HL-60/S4 treated with phorbol 12-myristate 13-acetate at 8.2 ng/mL for 4 days and 3 days (cell line): ENCODE measurements around the gene RANBP3.

Experiments
- in situ Hi-C: fragments of 300-500 bp; cut with MboI; formaldehyde crosslinking; loops from 2 replicates; pipeline ENCODE4 v1.15.0; 2022; ENCODE audit warnings: low sequenced_read_pairs

The RANBP3 gene

DNA sequence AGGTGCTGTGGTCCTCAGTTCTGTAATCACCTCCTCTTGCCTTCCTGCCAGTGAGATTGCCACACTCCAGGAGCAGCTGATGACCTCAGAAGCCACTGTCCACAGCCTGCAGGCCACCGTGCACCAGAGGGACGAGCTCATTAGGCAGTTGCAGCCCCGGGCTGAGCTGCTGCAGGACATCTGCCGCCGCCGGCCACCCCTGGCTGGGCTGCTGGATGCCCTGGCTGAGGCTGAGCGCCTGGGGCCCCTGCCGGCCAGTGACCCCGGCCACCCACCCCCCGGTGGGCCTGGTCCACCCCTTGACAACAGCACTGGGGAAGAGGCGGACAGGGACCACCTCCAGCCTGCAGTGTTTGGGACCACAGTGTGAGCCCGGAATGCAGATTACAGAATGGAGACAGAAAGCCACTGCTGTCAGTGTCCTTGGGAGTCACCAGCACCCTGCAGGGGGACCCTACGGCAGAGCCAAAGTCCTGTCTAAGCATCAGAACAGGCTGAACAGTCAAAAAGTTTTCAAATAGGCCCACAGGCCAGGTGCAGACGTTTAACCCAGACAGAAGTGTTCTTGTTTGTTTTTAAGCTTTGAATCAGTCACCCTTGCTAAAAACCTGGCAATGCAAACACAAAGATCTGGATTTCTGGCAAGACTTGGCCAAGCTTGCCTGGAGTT lies 69.0 kb downstream of the RANBP3 start:
- in situ Hi-C loops, result no loop called here

DNA sequence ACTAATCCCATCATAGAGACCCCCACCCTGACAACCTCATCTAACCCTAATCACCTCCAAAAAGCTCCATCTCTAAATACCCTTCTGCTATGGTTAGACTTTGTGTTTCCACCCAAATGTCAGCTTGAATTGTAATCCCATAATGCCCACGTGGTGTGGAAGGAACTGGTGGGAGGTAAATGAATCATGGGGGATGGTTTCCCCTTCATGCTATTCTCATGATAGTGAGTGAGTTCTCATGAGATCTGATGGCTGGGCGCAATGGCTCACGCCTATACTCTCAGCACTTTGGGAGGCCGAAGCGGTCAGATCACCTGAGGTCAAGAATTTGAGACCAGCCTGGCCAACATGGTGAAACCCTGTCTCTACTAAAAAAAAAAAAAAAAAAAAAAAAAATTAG lies 70.7 kb downstream of the RANBP3 start:
- in situ Hi-C loops, result no loop called here

DNA sequence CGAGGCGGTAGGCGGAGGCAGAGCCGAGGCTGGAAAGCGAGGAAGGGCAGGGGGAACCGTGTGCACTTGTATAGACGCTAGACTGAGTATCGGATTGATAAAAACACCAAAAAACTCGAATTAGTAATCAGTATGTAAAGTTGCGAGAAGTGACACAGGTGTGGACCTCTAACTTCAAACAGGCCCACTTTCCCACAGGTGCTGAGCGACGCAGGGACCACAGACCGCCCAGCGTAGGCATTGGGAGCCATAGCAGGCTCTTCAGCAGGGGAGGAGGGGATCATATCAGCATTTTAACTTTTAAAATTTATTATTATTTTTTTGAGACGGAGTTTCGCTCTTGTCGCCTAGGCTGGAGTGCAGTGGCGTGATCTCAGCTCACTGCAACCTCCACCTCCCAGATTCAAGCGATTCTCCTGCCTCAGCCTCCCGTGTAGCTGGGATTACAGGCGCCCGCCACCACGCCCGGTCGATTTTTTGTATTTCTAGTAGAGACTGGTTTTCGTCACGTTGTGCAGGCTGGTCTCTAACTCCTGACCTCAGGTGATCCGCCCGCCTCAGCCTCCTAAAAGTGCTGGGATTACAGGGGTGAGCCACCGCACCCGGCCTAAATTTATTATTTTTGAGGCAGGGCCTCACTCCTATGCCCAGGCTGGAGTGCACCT lies 72.7 kb downstream of the RANBP3 start:
- in situ Hi-C loops, result no loop called here

DNA sequence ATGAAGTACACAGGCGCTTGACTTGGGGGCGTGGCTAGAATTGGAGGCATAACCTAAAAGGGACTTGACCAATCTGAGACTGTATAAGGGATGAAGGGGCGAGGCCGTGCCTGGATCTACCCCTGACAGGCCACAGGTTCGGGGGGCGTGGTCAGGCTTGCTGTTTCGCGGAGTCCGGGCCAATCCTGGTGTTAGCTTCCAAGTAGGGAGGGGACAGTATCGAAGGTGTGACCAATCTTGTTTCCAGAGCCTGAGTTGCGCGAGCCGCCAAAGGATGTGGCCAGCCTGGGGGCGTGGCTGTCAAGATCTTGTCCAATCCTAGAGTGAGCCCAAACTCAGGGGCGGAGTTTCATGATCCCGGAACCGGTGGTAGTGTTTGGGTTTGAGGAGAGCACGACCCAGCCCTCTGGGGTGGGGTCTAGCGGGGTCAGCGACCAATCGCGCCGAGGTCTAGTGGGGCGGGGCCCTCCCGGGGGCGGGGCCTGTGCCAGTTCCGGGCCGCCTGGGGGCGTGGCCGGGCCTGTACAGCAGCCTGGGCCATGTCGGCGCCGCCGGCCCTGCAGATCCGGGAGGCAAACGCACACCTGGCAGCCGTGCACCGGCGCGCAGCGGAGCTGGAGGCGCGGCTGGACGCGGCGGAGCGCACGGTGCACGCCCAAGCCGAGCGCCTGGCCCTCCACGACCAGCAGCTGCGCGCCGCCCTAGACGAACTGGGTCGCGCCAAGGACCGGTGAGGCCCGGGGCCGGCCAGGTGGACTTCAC lies 73.4 kb downstream of the RANBP3 start, which contains the start of gene VMAC:
Gene VMAC, plus strand, starts transcription at position 521 of the 762 bp plus-strand sequence. Its CDS starts 19 bp downstream, at position 540.
- in situ Hi-C loops, result no loop called here

DNA sequence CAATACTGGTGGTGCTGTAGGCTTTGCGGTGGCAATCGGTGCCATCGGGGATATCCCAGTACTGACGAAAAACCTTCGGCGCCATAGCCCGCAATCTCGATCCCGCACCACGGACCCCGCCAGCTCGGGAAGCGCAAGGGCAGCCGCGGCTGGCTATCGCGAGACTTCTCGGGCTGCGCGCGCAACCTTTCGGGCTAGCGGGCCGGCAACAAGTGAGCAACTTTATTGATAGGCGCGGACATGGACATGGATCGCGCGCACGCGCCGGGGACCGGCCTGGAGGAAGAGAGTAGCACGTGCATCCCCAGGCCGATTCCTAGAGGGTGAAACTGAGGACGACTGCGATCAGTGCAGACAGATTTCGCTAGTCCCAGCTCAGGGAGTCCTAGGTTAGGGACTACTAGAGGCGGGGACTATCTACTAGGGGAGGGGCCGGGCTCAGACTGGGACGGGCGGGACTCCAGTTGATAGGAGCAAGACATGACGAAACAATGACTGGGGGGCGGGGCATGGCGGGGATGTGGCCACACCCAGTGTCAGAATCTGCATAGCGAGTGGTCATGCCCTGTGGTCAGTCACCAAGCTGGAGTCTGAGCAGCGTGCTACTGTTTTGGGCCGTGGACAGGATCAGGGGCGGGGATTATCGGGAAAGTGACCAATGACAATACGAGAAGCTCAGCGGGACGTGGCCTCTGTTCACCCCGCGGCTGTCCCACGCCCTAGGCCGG lies 74.2 kb downstream of the RANBP3 start, which contains the start of gene NDUFA11:
Gene NDUFA11, minus strand, starts transcription at position 167 of the 728 bp plus-strand sequence. Its CDS starts 82 bp downstream, at position 85.
- in situ Hi-C loops, result no loop called here

DNA sequence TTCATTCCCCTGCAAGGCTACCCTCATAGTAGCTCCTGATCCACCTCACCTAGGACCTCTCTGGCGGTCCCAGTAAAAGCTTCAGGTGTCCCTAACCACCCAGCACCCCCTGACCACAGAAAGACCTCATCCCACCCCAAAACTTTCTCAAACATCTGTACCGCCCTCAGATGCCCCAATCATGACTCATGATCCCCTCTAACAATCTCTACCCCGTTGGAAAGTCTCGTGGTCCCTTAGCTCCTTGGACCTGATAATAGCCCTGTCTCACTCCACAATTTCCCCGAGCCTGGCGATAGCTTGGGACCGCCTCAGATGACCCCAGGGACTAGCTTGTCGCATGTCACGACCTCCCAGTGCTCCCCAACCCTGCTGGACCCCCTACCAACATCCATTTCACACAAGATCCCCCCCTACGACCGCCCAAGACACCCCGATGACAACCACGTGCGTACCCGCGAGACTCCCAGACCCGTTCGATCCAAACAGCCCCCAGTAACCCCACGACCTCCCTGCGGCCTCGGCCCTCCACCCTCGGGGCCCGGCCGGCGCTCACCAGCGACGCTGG lies 74.8 kb downstream of the RANBP3 start:
- in situ Hi-C loops, result no loop called here

DNA sequence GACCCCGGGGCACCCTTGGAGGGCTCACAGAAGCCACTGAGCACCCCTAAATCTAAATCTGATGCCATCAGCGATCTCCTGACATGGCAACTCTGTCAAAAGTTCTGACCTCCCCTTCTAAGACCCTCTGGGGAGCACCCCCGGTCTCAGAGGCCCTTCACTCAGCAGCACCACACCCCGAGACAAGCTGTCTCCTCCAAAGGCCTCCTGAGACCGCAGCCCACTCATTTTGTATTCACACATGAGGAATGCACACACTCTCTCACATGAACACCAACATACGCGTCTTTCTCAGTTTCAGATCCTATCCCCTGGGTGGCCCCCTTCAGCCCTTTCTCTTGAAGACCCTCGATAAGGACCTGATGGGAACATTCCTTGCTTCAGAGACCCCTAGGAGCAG lies 77.0 kb downstream of the RANBP3 start:
- in situ Hi-C loops, result no loop called here

DNA sequence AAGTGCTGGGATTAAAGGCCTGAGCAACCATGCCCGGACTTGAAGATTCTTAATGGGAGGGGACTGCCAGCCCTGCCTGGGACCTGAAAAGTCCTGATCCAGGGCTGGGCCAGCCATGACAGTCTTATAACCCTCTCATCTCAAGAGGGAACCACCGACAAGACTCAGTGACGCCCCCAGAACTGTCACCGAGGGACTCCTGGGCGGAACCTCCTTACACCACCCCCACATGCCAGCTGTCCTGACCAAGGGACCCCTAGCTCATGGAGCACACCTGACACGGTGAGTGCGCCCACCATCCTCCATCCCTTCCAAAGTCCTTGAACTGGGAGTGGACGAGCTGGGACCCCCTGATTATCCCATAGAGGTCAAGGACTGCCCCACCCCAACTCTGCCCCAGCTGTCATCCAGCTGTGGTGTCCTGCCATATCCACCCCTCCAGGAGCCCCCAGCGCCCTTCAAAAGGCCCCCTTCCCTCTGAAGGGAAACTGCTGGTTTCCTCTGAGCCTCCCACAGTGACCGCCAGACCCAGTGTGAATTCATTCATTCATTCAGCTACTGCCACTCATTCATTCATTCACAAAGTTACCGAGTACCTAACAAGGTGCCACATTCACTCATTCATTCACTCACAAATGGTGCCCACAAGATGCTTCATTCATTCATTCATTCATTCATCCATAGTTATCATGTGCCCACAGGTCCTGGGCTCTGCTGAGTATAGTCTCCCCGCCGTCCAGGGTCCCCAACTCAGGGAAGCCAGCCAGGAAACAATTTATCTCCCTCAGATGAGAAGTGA lies 78.0 kb downstream of the RANBP3 start:
- in situ Hi-C loops, result no loop called here

DNA sequence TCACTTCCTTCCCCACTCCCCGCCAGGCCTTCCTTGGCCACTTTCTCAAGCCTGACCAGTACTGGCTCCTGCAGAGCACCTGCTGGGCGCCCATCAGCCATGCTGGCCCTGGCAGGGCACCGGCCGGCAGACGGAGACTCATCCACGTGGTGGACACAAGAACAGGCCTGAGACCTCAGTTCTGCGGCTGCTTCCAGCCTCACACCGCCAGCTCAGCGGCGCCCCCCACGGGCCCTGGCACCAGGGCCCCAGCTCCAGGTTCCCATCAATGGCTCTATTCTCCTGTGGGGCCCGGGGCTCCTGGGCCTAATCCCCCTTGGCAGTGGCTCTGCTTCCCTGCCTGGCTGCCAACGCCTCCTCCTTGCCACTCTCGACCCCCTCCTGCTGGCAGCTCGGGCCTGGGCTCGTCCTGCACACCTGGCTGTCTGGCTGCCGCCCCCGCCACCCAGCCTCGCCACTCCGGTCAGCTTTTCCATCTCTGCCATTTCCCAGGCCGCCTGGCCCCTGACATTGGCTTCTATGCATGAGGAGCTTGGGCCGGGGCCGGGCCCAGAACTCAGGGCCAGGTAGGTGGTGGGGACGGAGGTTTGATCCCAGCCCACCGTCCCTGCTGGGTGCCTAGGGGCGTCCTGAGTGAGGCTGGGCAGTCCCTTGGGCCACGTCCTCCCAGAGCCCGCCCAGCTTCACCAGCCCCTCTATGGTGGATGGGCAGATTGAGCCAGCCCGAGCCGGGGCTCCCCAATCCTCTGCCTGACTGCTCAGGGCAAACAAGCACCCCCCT lies 80.6 kb downstream of the RANBP3 start:
- in situ Hi-C loops, result no loop called here

DNA sequence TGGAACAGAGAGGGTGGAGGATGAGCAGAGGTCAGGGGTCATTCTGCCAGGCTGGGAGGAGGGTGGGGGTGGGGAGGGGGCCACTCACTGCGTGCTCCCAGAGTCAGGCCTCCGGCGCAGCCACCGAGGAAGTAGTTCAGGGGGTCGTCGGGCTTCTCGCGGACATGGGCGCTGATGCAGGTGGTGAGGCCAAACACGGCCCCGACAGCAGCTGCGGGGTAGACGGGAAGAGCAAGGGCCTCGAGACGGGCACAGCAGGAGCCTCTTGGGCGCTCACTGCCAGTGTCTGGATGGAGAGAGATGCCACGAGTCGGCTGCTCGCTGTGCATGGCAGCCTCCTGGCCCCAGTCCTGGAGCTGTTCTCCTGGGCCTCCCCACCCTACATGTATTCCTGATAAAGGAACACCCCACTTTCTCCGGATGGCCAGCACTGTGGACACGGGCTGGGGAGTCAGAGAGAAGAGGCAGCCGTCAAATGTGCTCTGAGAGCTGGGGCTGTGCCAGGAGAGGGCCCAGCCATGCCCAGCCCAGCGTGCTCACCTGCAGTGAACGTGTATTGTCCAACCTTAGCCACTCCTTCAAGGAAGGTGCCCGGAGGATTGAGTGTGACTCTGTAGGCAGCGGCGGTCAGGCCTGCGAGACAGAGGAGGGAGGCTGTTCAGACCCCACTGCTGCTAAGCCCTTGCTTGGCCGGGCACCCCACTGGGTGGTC lies 81.4 kb downstream of the RANBP3 start:
- in situ Hi-C loops, result no loop called here

DNA sequence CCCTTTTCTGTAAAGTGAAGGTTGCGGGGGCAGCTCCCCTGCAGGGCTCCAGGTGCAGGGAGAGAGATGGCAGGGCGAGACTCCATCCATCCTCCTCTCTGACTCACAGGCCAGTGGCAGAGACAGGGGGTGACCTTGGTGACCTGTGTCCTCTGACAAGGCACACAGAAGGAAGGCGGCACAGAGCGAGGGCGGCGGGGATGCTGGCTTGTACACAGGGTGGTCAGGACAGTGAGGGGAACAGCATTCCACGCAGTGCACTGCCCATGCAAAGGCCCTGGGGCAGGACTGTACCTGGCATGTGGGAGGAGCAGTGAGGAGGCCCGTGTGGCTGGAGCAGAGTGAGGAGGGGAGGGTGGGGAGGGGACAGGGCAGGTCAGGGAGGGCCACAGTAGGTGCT lies 82.0 kb downstream of the RANBP3 start:
- in situ Hi-C loops, result no loop called here

DNA sequence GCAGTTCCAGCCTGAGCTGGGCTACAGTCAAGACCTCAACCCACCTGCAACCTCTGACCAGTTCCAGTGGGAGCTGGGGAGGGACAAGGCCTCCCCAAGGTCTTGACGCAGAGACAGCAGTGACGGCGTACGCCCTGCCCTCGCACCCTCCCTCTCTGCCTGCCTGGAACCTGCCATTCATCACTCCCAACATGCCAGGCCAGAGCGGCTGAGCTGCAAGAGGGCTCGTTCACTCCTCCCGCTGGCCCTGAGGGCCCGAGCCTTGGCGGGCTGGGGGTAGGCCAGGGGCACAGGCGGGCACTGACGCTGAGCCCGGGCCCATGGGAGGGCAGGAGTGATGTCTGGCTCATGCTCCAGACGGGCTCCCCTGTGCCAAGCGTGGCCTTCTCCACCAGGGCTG lies 82.5 kb downstream of the RANBP3 start:
- in situ Hi-C loops, result no loop called here

DNA sequence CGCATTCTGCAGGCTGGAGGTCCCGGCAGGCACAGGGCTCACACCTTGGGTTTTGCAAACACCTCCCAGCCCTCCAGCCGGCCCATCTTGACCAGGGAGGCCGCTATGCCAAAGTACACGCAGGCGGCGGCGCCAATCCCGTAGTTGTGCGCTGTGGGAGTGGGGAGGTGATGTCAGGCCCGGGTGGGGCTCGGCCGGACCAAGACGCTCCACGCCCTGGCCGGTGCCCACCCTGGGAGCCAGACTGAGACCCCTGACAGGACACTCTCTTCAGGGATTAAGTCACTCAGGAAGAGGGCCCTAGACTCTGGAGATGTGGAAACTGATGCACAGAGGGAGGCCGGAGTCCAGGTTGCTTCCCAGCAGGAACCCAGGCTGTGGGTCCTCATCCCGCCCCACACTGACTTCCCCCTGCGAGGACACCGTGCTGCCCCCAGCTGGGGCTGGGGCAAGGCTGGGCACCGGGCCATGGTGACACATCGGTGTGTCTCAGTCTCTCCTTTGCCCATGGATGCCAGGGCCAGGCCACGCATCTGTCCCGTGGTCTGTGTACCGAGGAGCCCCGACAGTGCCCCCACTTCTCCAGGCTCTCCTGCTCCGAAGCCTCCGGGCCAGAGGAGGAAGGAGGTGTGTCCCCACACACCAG lies 83.1 kb downstream of the RANBP3 start:
- in situ Hi-C loops, result no loop called here

DNA sequence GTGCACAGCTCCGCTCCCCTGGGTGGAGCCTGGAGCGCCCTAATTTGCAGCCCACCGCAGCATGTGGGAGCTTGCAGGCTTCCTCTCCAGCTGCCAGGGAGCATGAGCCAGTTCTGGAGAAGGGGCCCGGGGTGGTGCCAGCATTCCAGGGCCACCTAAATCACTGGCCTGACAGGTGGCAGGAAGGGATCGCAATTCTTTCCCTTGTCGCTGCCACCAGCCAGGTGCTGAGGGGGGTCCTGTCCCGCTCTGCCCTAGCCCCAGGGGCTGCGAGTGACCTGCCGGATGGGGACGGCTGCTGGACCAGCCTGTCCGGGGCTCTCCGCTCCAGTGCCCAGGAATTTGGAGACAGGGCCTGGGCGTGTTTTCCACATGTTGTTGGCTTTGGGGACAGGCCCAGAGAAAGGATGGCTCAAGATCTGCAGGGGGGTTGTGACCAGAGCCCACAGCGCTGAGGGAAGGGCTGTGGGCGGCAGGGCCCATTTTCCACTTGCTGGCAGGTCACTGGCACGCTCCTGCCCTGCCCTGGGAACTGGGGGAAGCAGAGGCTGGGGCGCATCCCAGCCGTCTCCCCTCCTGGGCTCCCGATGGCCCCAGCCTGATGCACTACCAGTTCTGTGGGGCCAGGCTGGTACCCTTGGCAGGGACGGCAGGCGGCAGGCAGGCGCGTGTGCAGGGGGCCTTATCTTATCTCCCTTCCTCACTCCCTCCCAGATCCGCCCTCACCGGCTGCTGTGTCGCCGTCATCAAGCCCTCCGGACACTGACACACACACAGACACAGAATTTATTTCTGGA lies 83.8 kb downstream of the RANBP3 start:
- in situ Hi-C loops, result no loop called here

DNA sequence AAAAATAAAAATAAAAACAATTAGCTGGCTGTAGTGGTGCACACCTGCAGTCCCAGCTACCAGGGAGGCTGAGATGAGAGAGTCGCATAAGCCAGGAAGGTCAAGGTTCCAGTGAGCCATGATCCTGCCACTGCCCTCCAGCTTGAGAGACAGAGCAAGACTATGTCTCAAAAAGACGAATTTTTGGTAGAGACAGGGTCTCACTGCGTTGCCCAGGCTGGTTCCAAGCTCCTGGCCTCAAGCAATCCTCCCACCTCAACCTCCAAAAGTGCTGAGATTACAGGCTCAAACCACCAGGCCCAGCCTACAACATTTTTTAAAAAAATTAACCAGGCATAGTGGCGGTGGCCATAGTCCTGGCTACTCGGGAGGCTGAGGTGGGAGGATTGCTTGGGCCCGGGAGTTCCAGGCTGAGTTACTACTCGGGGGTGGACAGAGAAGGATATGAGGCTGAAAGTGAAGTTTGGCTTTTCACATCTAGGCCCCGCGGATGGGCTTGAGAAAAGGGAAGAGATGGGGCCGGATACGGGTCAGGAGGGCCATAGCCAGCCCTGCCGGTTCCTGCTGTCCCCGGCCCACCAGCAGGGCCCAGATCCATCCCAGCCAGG lies 84.5 kb downstream of the RANBP3 start:
- in situ Hi-C loops, result no loop called here

DNA sequence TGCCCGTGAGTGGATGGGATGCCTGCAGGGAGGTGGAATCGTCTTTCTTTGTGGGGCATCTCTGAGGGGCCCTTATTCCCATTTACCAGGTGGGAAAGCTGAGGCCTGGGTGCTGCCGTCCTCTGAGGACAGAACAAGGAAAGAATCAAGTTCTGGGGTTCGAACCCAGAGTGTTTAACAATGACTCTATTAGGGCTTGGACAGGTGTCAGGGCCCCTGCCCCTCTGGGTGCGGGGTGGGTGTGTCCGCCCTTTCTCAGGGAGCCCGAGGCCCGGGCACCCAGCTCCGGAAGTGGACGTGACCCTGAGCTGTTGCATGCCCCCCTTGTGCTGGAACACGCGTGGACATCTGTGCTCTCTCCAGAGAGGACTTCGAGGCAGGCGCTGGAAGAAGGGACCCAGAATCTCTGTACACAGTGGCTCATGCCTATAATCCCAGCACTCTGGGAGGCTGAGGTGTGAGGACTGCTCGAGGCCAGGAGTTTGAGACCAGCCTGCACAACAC lies 85.1 kb downstream of the RANBP3 start:
- in situ Hi-C loops, result no loop called here
